Left ventricle myocardium superior (tissue), 1 donor: ENCODE measurements around the gene COL12A1. TPM values are rescaled to one million over a fixed set of nuclear protein-coding genes. Genes with fewer than 3 reads are reported as not detected.

Experiments used
- ATAC-seq: fragments of 200-7000 bp; cut with Tn5 transposase; one replicate; pipeline ENCODE4 v1.9.1; 2020; ENCODE audit warnings: mild to moderate bottlenecking, moderate library complexity
- DNase-seq: peaks from one replicate; pipeline ENCODE4 v3.0.0-alpha.2; 2020
- intact Hi-C: fragments of 100-400 bp; cut with micrococcal nuclease; formaldehyde crosslinking; loops from one replicate; pipeline ENCODE4 v1.11.0; 2022
- total RNA-seq: library from RNA; stranded (reverse); fragmentation: NEBNext Ultra II Directional; extraction: Animal tissue kit (Norgen Biotek cat#: 25700); gene quantifications from one replicate; pipeline ENCODE4 v1.2.1, GENCODE V29; 2021
- donor health status: DM: no; HTN: yes; CAD: no; lungs with severe emphysema.

COL12A1 gene
- total RNA-seq, 1 donor from 2014 or later = 9.5 TPM

DNA sequence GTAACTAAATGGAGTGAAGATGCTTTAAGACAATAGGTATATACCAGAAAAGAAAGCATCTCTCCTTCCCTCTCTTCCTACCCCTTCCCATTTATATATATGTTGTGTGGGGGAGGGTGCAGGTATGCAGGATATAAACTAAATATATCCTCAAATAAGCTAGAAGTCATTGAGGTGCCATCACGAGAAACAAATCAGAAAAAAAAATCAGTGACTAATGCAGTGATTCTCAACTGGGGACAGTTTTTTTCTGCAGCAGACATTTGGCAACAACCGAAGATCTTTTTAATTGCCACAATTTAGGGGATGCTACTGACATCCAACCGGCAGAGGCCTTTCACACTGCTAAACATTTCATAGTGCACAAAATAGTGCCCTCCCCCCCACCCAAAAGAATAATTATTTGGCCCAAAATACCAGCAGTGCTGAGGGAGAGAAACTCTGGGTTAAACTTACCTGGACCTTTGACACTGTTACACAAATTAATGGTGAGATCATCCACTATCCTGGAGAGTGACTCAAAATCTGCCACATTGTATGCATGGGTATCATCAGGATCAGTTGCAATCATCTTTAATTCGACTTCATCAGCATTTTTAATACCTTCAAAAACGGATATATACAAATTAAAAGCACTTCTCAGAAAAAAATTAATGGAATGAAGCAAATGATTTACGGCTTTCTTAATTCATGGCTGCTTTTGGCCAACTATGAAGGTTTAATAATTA lies 55.0 kb downstream of the COL12A1 start:
- no peak for ATAC-seq
- no peak for DNase-seq
- intact Hi-C loops = no loop called here

DNA sequence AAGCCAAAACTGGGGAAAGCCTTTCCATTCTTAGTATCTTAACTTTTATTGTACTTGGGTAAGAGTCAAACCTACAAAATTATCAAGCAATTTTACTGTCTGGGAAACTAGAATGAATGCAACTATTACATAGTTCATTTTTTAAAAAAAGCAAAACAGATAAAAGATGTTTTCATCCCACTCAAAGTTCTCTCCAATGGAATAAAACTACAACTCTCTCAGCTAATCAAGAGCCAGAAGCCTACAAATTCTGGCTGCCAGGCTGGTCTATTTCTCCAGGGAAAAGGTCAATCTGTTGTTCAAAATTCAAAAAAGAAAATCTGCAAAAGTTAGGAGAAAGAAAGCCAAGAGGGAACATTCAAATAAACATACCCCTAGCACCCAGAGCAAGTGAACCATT lies 56.2 kb downstream of the COL12A1 start:
- DNase-seq = no peak
- ATAC-seq = peak; percentile 65
- intact Hi-C loops = no loop called here

DNA sequence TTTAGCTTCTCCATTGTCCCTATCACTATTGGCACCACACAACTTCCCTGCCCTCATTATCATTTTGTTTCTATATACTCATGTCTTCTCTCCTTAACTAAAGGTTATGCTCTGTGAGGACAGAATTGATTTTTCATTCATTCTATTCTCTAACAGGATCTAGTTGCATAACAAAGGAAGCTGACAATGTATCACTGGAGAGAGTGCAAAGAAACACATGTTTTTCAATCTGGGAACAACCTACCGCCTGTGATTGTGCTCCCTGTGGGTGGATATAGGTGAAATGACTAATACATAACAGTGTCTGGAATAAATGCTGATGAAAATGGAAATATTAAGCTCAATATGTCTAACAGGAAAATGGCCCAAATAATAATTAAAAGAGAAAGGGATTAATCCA lies 56.6 kb downstream of the COL12A1 start:
- ATAC-seq (no peak), DNase-seq (no peak)
- intact Hi-C loops = no loop called here

DNA sequence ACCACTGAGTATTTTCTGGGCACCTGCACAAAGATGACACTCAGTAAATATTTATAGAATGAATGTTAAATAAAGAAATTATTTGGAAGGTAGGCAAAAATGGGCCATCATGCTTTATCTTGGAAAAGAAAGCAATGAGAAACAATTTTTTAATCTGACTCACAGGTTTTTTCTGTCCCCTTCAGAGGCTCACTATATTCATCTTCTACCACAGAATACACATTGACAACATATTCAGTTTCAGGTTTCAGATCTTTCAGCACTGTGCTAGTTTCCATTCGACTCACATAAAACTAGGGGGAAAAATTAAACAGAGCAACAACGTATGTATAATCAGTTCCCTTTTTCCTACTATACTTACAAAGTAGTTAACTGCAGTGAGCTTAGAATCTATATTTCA lies 58.3 kb downstream of the COL12A1 start:
- DNase-seq = no peak
- intact Hi-C loops = no loop called here
- no peak for ATAC-seq

DNA sequence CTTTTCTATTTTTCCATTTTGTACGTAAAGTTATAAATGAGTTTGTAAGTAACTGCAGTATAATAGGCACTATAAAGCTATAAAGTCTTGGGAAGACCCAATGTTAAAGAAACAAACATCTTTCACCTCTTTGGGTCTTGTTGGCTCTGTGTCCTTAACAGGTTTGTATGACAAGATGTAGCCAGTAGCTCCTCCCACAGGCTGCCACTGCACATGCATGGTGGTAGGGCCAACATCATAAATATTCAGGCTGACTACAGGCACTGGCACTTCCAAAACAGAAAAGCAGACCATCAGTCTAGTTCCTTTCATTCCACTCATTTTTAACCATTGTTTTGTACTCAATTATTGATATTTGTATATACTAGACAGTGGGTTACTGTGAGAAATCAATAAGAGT lies 59.9 kb downstream of the COL12A1 start:
- intact Hi-C loops = no loop called here
- ATAC-seq = no peak
- DNase-seq = no peak

DNA sequence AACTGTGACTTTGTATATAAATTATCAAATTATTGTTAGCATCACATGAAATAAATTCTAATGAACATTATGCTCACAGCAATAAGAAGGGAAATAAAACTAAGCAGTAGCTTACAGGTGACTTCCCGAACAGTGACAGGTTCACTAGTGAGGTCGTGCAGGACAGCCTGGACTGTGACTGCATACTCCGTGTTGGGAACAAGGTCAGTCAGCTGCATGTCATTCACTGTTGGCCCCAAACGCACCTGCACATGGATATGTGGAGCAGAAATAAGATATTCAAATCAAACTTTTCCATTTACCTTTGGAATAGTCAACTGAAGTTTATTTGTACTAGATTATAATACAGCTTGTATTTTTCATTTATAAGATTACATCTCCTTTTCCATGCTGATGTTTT lies 60.6 kb downstream of the COL12A1 start:
- no peak for DNase-seq
- ATAC-seq = no peak
- intact Hi-C loops = no loop called here

DNA sequence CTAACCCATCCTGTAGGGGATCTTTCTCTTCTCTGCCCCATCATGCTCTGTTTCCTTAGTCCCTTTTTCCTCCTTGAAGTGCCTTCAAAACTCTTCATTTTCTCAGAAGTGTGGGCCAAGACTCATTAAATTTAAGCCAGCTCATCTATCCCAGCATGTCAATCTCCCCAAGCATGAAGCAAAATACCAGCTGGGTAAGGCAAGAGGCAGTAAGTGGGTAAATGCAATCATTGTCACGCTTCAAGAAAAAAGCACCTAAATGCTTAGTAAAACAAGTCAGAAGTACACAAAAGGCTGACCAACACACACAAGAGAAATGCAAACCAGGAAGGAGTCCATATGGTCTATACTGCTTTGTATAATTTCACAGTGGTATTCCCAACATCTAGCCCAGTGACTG lies 61.5 kb downstream of the COL12A1 start:
- ATAC-seq = no peak
- intact Hi-C loops = no loop called here
- DNase-seq = no peak

DNA sequence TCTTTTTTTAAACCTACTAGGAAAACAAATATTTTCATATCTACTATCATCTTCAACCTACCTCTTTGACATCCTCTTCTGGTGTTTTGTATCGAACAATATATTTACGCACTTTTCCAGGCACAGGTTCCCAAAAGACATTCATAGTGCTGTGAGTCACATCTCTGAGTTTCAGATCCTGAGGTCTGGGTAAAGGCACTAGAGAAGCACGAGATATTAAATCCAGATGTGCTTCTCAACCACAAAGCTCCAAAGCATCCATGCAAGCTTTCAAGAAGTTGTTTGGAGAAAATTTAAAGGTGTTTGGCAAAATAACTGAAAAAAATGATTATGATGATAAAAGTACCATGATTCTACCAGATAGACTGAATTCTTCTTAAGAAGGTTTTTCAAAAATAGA lies 62.7 kb downstream of the COL12A1 start:
- no peak for ATAC-seq

DNA sequence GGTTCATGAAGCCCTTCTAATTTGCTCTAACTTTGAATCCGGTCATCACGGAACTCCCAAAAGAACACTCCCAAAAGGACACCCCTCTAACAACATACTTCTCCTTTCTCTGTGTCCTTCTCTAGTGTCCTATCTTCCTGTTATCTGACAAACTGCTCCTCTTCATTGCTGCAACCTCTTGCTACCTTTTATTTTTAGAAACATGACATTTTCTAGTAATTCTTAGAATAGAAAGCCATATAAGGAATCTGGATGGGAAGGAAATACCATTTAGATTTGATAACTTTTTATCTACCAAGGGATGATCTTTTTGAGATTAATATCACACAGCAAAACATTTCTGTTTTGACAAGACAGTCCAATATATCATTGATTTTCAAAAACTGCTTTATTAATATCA lies 63.1 kb downstream of the COL12A1 start:
- DNase-seq (no peak), ATAC-seq (no peak)
- intact Hi-C loops = no loop called here

More for the DNA sequence above, 62.7 kb downstream of the COL12A1 start:
- intact Hi-C loops = no loop called here
- DNase-seq = no peak

DNA sequence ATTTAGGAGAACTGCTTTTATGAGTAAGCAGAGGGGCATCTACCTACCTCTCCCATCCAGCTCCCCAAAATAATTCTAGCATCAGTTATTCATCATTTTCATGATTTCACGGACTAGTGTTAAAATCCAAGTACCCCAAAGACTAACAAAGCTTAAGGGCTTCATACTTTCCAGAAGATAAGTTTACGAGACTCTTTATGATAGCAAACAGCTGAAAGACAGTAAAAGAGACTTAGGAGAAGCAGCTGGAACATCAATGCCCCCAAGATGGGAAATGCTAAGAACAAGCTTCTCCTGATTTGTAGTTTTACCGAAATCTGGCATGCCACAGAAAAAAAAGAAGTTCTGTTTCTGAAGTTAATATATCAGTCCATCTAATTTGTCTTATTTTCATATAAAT lies 70.0 kb downstream of the COL12A1 start:
- intact Hi-C loops = no loop called here

DNA sequence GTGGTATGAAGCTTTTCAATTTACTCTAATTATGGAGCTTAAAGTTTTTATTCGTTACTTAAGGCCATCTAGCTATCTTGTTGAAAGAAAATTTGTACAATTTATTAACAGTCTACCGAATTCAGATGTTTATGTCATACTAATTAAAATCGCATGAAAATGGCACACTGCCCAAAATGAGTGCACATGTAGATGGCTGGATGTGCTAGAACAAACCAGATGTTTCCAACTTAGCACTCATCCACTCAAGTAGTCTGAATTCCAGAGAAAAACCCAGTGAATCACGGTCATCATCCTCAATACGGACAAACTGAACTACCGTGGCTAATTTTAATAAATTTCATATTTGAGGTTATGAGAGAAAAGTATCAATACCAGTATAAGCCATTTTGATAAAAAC lies 70.4 kb downstream of the COL12A1 start:
- DNase-seq = no peak
- intact Hi-C loops = no loop called here
- ATAC-seq = no peak

More for the DNA sequence above, 70.0 kb downstream of the COL12A1 start:
- DNase-seq = no peak
- ATAC-seq = no peak

DNA sequence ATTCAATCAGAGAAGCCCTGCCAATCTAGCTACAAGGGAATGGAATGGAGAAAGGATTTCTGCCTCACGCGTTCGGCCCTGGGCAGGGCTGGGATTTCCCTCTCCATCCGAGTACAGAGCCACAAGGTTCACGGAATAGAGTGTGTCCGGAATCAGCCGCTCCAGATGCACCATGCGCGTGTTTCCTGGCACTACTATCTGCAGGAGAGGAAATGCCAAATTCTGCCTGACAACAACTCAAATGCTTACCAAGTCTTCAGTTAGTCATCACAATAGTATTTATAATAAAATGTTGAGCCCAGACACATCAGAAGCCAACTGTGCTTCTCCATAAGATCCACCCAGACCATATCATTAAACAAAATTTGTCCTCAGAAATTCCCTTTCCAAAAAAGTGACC lies 75.1 kb downstream of the COL12A1 start:
- intact Hi-C loops = no loop called here

DNA sequence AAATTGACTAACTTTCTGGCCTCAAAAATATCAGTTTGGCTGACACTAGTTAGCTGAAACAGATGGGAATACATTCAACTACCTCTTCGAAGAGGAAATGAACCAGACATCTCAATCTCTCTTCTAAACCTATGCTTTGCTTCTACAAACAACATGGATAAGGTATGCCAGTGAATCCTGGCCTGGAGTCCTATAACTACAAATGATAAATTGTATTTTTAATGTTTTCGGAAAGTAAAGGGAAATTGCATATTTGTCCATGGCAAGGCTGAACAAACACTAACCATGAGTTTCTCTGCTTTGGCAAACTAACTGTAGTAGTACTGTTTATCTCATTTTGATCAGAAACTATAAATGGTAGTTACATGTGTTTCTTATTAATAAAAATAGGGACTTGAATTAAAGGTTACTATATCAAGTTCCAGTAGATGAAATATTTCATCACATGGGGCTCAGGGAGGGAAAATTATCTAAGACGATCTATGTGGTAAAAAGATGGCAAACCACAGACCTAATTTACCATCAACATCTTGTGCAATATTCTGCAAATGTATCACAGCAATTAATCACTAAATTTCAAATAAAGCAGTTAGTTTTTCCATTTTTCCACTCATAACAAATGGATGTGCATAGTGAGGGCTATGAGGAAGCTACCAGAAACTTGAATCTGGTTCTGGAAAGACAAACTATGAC lies 76.8 kb downstream of the COL12A1 start:
- ATAC-seq = no peak
- no peak for DNase-seq
- intact Hi-C loops = no loop called here

More for the DNA sequence above, 75.1 kb downstream of the COL12A1 start:
- no peak for DNase-seq
- no peak for ATAC-seq

DNA sequence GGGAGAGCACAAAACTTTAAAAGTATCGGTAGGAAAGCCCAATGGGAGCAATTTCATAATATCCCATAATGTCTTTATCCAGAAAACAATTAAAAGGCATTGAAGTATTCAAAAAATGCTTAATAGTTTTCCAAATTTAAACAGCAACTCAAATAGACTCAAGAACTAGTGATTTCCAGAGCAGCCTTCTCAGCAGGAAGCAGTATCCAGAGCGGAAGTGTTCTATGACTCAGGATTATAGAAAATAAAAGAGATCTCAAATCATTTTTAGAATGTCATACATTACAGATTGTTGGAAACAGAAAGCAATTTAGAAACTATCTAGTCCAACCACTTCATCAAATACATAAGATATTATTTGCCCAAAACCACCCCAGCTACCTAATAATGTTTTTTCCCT lies 79.3 kb downstream of the COL12A1 start:
- intact Hi-C loops = no loop called here
- DNase-seq (no peak), ATAC-seq (no peak)

DNA sequence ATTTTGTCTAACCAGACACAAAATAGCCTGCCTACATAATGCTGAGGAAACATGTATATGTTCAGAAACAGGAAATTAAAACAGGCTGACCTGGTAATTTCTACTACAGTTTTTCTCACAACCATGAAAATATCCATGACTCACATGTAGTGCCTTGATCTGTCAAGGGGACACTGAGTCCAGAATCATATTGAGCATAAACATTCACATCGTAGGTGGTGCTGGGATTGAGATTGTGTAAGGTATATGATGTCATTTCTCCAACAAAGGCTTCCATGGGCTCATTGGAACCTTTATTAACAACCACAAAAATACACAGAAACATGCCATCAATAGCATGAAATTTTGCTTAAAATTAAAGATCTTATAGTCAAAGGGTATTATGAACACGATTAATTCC lies 80.9 kb downstream of the COL12A1 start:
- intact Hi-C loops = no loop called here
- DNase-seq (no peak), ATAC-seq (no peak)

DNA sequence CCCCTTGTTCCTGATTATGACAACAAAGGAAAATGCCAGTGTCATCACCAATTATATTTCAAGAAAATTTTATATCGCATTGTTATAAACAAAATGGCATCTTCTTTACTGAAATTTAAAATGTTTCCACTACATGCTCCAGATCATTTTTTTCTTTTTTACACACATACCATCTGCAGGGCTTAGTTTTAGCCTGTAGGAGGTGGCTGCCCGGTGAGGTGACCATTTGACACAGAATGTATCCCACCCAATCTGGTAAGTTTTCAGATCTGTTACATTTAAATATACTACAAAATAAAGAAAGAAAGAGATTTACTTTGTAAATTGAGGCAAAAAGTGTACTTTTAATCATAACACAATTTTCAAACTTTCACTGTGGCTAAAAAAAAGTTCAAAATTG lies 81.8 kb downstream of the COL12A1 start:
- ATAC-seq (no peak), DNase-seq (no peak)
- intact Hi-C loops = no loop called here

DNA sequence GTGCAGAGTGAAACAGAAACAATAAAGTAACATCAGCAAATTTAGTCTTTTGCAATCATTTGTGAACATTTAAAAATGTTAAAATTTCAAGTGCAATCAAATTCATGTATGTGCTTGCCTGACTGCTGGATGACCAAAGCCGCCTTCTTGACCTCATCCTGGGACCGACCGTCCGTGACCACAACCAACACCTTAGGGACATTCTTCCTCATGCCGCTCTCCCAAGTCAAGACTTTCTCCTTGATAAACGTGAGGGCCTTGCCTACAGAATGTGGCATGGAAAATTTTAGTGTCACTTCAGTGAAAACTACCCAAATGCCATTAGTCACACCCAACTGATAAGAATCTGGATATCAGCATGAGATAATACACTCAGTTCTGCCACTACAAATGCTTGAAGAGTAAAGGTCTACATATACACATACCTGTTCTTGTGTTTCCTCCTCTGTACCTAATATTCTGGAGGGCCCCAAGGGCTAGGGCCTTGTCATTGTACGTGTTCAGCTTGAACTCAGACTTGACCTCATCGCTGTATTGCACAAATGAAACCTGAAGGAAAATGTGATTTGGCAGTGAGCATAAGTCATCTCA lies 86.8 kb downstream of the COL12A1 start:
- intact Hi-C loops = no loop called here

DNA sequence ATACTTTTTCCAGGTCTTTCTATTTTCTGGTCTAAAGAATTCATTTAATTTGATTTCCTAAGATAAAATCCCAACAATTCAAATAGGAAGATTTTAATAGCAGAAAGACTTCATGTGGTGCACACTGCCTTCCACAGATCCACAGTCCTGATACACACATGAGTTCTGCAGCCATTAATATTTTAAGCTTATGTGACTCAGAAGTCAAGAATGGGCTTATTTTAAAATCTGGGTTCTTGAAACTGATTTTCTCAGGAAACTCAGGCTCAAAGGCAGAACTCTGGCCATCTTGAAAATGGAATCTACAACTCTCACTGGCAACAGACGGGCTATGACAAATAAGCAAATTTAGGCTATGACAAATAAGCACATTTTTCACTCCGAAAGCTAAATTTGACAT lies 88.2 kb downstream of the COL12A1 start:
- intact Hi-C loops = no loop called here
- DNase-seq (no peak), ATAC-seq (no peak)

More for the DNA sequence above, 86.8 kb downstream of the COL12A1 start:
- DNase-seq (no peak), ATAC-seq (no peak)

DNA sequence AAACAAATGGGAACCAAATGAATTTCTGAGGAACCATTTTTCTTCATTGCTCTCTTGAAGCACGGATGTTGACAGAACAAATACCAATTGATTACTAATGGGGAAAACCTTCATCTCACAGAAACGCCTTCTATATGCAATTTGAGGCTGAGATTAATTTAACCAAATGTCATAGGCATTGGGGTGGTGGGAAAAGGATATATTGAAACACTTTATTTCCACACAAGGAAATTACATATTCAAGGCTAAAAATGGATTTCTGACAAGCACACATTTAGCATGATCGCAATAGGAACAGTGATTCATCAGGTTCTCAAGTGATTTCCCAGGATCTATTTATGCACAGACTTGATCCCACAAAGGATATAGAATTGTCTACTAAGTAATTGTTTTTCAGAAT lies 88.9 kb downstream of the COL12A1 start:
- intact Hi-C loops = no loop called here
- DNase-seq (no peak), ATAC-seq (no peak)

DNA sequence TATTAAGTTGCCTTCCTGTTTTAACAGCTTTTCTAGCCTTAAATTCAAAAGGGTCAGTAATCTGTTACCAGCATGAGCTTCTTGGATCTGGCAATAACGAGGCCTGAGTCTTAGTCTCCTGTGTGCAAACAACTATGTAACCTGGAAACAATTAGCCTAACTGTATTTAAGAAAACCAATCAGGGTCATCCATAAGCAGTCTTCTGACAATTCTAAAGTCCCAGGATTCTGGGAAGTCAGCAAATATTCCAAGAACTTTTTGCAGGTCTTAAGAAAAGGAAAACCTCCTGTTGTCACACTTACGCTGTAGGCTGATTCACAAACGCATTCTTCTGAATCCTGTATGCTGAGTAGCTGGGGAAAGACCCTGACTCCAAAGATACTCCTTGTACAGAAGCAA lies 90.4 kb downstream of the COL12A1 start:
- DNase-seq (no peak), ATAC-seq (no peak)
- intact Hi-C loops = no loop called here

DNA sequence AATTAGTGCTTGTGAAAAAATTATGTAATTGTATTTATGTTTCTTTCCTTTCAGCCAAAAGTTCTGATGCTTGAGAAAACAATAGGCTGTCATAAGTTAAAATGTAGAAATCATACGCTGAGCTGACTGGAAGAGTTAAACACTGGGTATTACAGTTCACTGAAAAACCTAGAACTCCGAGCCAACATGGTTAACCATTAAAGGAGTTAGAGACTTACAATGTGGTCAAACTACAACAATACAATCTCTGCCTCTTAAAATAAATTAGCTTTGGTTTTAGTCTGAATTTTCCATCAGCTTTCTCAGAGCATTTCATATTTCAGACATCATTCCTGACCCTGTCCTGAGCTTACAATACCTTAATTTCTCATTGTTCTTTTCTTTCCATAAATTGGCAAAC lies 91.0 kb downstream of the COL12A1 start:
- ATAC-seq (no peak), DNase-seq (no peak)
- intact Hi-C loops = no loop called here
